KMS-11 (cell line): ENCODE results near the gene RNF39.
A peak's percentile ranks its signal among the peaks of the same experiment; 100 is the strongest.

Source experiments
- H2AFZ ChIP-seq: fragments of 200-600 bp; sonication (generic); 2 replicates; pipeline ENCODE4 v1.6.1; 2016; ENCODE audit warnings: antibody characterized with exemption, mixed run types, low read depth
- H3K27ac ChIP-seq: fragments of 200-600 bp; sonication (generic); 2 replicates; pipeline ENCODE4 v1.6.1; 2016; ENCODE audit warnings: mild to moderate bottlenecking, mixed run types
- H3K27me3 ChIP-seq: fragments of 200-600 bp; sonication (generic); 2 replicates; pipeline ENCODE4 v1.6.1; 2017; ENCODE audit warnings: mild to moderate bottlenecking, low read depth, mixed run types, moderate library complexity; ENCODE audit not compliant: insufficient read depth
- H3K36me3 ChIP-seq: fragments of 200-600 bp; sonication (generic); 2 replicates; pipeline ENCODE4 v1.6.1; 2017; ENCODE audit warnings: mild to moderate bottlenecking, mixed run types; ENCODE audit not compliant: insufficient read depth
- H3K4me1 ChIP-seq: fragments of 200-600 bp; sonication (generic); 2 replicates; pipeline ENCODE4 v1.6.1; 2016; ENCODE audit warnings: mild to moderate bottlenecking, low read depth, mixed run types; ENCODE audit not compliant: poor library complexity, severe bottlenecking
- H3K4me2 ChIP-seq: fragments of 200-600 bp; sonication (generic); 2 replicates; pipeline ENCODE4 v1.7.0; 2016; ENCODE audit warnings: mild to moderate bottlenecking, mixed run types
- H3K4me3 ChIP-seq: fragments of 200-600 bp; sonication (generic); IDR thresholded peaks from 2 replicates; pipeline ENCODE4 v1.6.1; 2017; ENCODE audit warnings: low read depth, low read length, mixed read lengths; ENCODE audit not compliant: insufficient read depth
- H3K79me2 ChIP-seq: fragments of 200-600 bp; sonication (generic); 2 replicates; pipeline ENCODE4 v1.6.1; 2016; ENCODE audit warnings: low read depth, mixed run types; ENCODE audit not compliant: insufficient read depth
- H3K9ac ChIP-seq: fragments of 200-600 bp; sonication (generic); 2 replicates; pipeline ENCODE4 v1.6.1; 2016; ENCODE audit warnings: mild to moderate bottlenecking, mixed run types
- H4K20me1 ChIP-seq: fragments of 200-600 bp; sonication (generic); 2 replicates; pipeline ENCODE4 v1.6.1; 2016; ENCODE audit warnings: mild to moderate bottlenecking, mixed run types; ENCODE audit not compliant: insufficient read depth
- CTCF ChIP-seq: fragments of 200-600 bp; sonication (generic); conservative IDR thresholded peaks from 2 replicates; pipeline ENCODE4 v1.6.1; 2017; ENCODE audit warnings: low read depth, mild to moderate bottlenecking, antibody characterized with exemption, low read length, moderate library complexity, mixed read lengths

RNF39 gene

GRCh38 chr6:30102414-30102969, 26.9 kb upstream of the RNF39 start:
- no peak overlapping the region for H3K4me3 ChIP-seq
- H3K27me3 ChIP-seq = peaks cover 25% of the 10 kb centered on the region; the same call in 1 of the 2 replicates
- peaks cover 37% of the 10 kb centered on the region for H3K4me1 ChIP-seq
- no peaks in the 10 kb centered on the region for H3K36me3 ChIP-seq
- H2AFZ ChIP-seq = peak overlapping the region; percentile 84
- H3K9ac ChIP-seq = no peak overlapping the region
- H4K20me1 ChIP-seq = no peaks in the 10 kb centered on the region
- peak overlapping the region; percentile 4; the same call in 1 of the 2 replicates for H3K27ac ChIP-seq
- H3K4me2 ChIP-seq = peak overlapping the region; percentile 85
- H3K79me2 ChIP-seq = no peaks in the 10 kb centered on the region
- TF ChIP-seq CTCF = no peak

- H3K27ac ChIP-seq = no peak overlapping the region
- H3K4me2 ChIP-seq = peak overlapping the region; percentile 85
- TF ChIP-seq CTCF = no peak
- H3K36me3 ChIP-seq = no peaks in the 10 kb centered on the region
- H3K79me2 ChIP-seq = no peaks in the 10 kb centered on the region
- H3K9ac ChIP-seq = peak overlapping the region; percentile 45; the same call in 1 of the 2 replicates
- peak overlapping the region; percentile 84 for H2AFZ ChIP-seq
- no peaks in the 10 kb centered on the region for H4K20me1 ChIP-seq
- peaks cover 25% of the 10 kb centered on the region; the same call in 1 of the 2 replicates for H3K27me3 ChIP-seq
- peaks cover 37% of the 10 kb centered on the region for H3K4me1 ChIP-seq
- H3K4me3 ChIP-seq = no peak overlapping the region
Measured at GRCh38 chr6:30101444-30102413, 26.2 kb upstream of the RNF39 start.

GRCh38 chr6:30100585-30101443, 25.2 kb upstream of the RNF39 start:
- TF ChIP-seq CTCF = no peak
- no peak overlapping the region for H3K4me3 ChIP-seq
- H3K36me3 ChIP-seq = no peaks in the 10 kb centered on the region
- peaks cover 37% of the 10 kb centered on the region for H3K4me1 ChIP-seq
- no peaks in the 10 kb centered on the region for H3K79me2 ChIP-seq
- peak overlapping the region; percentile 84 for H2AFZ ChIP-seq
- no peak overlapping the region for H3K27ac ChIP-seq
- H3K4me2 ChIP-seq = peak overlapping the region; percentile 85
- no peaks in the 10 kb centered on the region for H4K20me1 ChIP-seq
- H3K27me3 ChIP-seq = peaks cover 25% of the 10 kb centered on the region; the same call in 1 of the 2 replicates
- peak overlapping the region; percentile 45; the same call in 1 of the 2 replicates for H3K9ac ChIP-seq

DNA sequence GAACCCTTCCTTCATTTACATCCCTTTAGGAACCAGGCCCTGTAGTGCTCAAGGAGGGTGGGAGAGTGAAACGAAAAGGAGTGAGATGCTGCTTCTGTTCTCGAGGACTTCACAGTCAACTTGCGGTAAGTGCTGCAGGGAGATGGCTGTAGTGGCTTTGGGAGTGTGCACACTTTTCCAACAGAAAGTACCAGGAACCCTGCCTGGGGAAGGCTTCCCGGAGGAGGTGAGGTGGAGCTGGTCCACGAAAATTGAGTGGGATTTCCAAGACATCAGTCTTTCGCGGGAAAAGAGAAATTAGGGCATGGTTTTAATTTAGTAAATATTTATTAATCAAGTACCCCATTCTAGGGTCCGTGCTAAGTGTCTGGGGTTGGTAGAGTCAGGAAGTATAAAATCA, 24.6 kb upstream of the RNF39 start:
- no peaks in the 10 kb centered on the region for H3K79me2 ChIP-seq
- peaks cover 25% of the 10 kb centered on the region; the same call in 1 of the 2 replicates for H3K27me3 ChIP-seq
- peaks cover 37% of the 10 kb centered on the region for H3K4me1 ChIP-seq
- no peaks in the 10 kb centered on the region for H4K20me1 ChIP-seq
- H3K9ac ChIP-seq = no peak overlapping the region
- no peak overlapping the region for H3K27ac ChIP-seq
- no peaks in the 10 kb centered on the region for H3K36me3 ChIP-seq
- no peak overlapping the region for H3K4me3 ChIP-seq
- no peak for TF ChIP-seq CTCF
- peak overlapping the region; percentile 85 for H3K4me2 ChIP-seq
- peak overlapping the region; percentile 84; the same call in 1 of the 2 replicates for H2AFZ ChIP-seq
